H9 (cell line): ENCODE measurements around the gene B3GALNT2. TPM values are rescaled to one million over a fixed set of nuclear protein-coding genes. Genes with fewer than 3 reads are reported as not detected.
"Not testable (repeated sequence)": the region's sequence is repeated elsewhere in the genome, so short reads cannot be mapped to it uniquely, and the experiment has no call there.

ENCODE experiments used
- DNase-seq: peaks from one replicate; pipeline ENCODE4 v3.0.0-alpha.2; 2017
- H2AFZ ChIP-seq: one replicate; pipeline ENCODE4 v1.6.1; 2013; ENCODE audit warnings: mild to moderate bottlenecking, low read length, control low read depth, moderate library complexity
- H2AK5ac ChIP-seq: 2 replicates; pipeline ENCODE4 v1.6.1; 2013; ENCODE audit warnings: low read length, control low read depth, mixed read lengths; ENCODE audit not compliant: insufficient read length
- H2BK120ac ChIP-seq: one replicate; pipeline ENCODE4 v1.6.1; 2013; ENCODE audit warnings: low read depth, mild to moderate bottlenecking, low read length, control low read depth, inconsistent platforms; ENCODE audit not compliant: poor library complexity, severe bottlenecking
- H2BK12ac ChIP-seq: 2 replicates; pipeline ENCODE4 v1.6.1; 2013; ENCODE audit warnings: low read length, control low read depth, mixed read lengths, low read depth; ENCODE audit not compliant: insufficient read length
- H2BK15ac ChIP-seq: 2 replicates; pipeline ENCODE4 v1.6.1; 2013; ENCODE audit warnings: low read depth, low read length, control low read depth
- H2BK20ac ChIP-seq: one replicate; pipeline ENCODE4 v1.6.1; 2013; ENCODE audit warnings: low read depth, mild to moderate bottlenecking, low read length, control low read depth, inconsistent platforms; ENCODE audit not compliant: poor library complexity, severe bottlenecking
- H2BK5ac ChIP-seq: 2 replicates; pipeline ENCODE4 v1.6.1; 2013; ENCODE audit warnings: low read length, control low read depth, mixed read lengths; ENCODE audit not compliant: insufficient read length
- H3K14ac ChIP-seq: 2 replicates; pipeline ENCODE4 v1.6.1; 2013; ENCODE audit warnings: low read length, control low read depth; ENCODE audit not compliant: insufficient read depth
- H3K18ac ChIP-seq: 2 replicates; pipeline ENCODE4 v1.6.1; 2013; ENCODE audit warnings: low read depth, mild to moderate bottlenecking, mixed read lengths, low read length, control low read depth; ENCODE audit not compliant: insufficient read length
- H3K23ac ChIP-seq: 2 replicates; pipeline ENCODE4 v1.6.1; 2013; ENCODE audit warnings: low read length, control low read depth, mixed read lengths, low read depth; ENCODE audit not compliant: insufficient read length
- H3K23me2 ChIP-seq: 2 replicates; pipeline ENCODE4 v1.6.1; 2013; ENCODE audit warnings: low read depth, mild to moderate bottlenecking, mixed read lengths, low read length, control low read depth; ENCODE audit not compliant: insufficient read length, poor library complexity, severe bottlenecking
- H3K27ac ChIP-seq: 2 replicates; pipeline ENCODE4 v1.5.1; 2013; ENCODE audit warnings: low read length, control low read depth, mixed read lengths, low read depth; ENCODE audit not compliant: insufficient read length
- H3K27me3 ChIP-seq: 2 replicates; pipeline ENCODE4 v1.6.1; 2013; ENCODE audit warnings: low read length, control low read depth, inconsistent platforms; ENCODE audit not compliant: insufficient read depth
- H3K4ac ChIP-seq: 2 replicates; pipeline ENCODE4 v1.6.1; 2013; ENCODE audit warnings: low read depth, mild to moderate bottlenecking, control low read depth, inconsistent platforms, low read length, moderate library complexity
- H3K4me1 ChIP-seq: 2 replicates; pipeline ENCODE4 v1.6.1; 2013; ENCODE audit warnings: low read length, control low read depth, inconsistent platforms; ENCODE audit not compliant: insufficient read depth
- H3K4me2 ChIP-seq: 2 replicates; pipeline ENCODE4 v1.6.1; 2013; ENCODE audit warnings: low read length, control low read depth, mixed read lengths; ENCODE audit not compliant: insufficient read length, insufficient read depth
- H3K56ac ChIP-seq: 2 replicates; pipeline ENCODE4 v1.6.1; 2013; ENCODE audit warnings: low read depth, mild to moderate bottlenecking, mixed read lengths, low read length, control low read depth; ENCODE audit not compliant: insufficient read length
- H3K79me1 ChIP-seq: 2 replicates; pipeline ENCODE4 v1.6.1; 2013; ENCODE audit warnings: low read depth, mild to moderate bottlenecking, moderate library complexity, low read length, control low read depth, inconsistent platforms; ENCODE audit not compliant: insufficient read depth, poor library complexity, severe bottlenecking
- H3K79me2 ChIP-seq: 2 replicates; pipeline ENCODE4 v1.6.1; 2013; ENCODE audit warnings: low read length, control low read depth, inconsistent platforms; ENCODE audit not compliant: insufficient read depth
- H3K9ac ChIP-seq: 2 replicates; pipeline ENCODE4 v1.6.1; 2013; ENCODE audit warnings: low read length, control low read depth, mixed read lengths; ENCODE audit not compliant: insufficient read length; ENCODE audit errors: extremely low read depth
- H3K9me3 ChIP-seq: one replicate; pipeline ENCODE4 v1.6.1; 2013; ENCODE audit warnings: low read depth, low read length, inconsistent platforms; ENCODE audit not compliant: control insufficient read depth
- H3T11ph ChIP-seq: one replicate; pipeline ENCODE4 v1.6.1; 2013; ENCODE audit warnings: mild to moderate bottlenecking, low read length, control low read depth, inconsistent platforms
- H4K20me1 ChIP-seq: one replicate; pipeline ENCODE4 v1.6.1; 2013; ENCODE audit not compliant: control insufficient read depth, insufficient read length, insufficient read depth
- H4K5ac ChIP-seq: 2 replicates; pipeline ENCODE4 v1.6.1; 2013; ENCODE audit warnings: low read depth, mild to moderate bottlenecking, mixed read lengths, low read length, control low read depth; ENCODE audit not compliant: insufficient read length
- H4K8ac ChIP-seq: replicated peaks from 2 replicates; pipeline ENCODE4 v1.6.1; 2013; ENCODE audit warnings: low read length, control low read depth, mixed read lengths, low read depth; ENCODE audit not compliant: insufficient read length
- H4K91ac ChIP-seq: 2 replicates; pipeline ENCODE4 v1.6.1; 2013; ENCODE audit warnings: low read depth, mild to moderate bottlenecking, moderate library complexity, mixed read lengths, low read length, control low read depth; ENCODE audit not compliant: insufficient read length
- H3K27ac Mint-ChIP-seq, 3 experiments: 2 replicates in 2 of 3; 3 replicates in 1 of 3; pipeline ENCODE4 v1.8.0; 2020 to 2021; ENCODE audit warnings: mixed read lengths in 3 of 3, mild to moderate bottlenecking in 1 of 3, moderate library complexity in 1 of 3
- H3K27me3 Mint-ChIP-seq: 2 replicates; pipeline ENCODE4 v1.8.0; 2021; ENCODE audit warnings: low read depth, mild to moderate bottlenecking, moderate library complexity, mixed read lengths
- H3K36me3 Mint-ChIP-seq, 3 experiments: 2 replicates in 2 of 3; 3 replicates in 1 of 3; pipeline ENCODE4 v1.8.0; 2020 to 2021; ENCODE audit warnings: low read depth in 3 of 3, mixed read lengths in 3 of 3; ENCODE audit not compliant: insufficient read depth in 1 of 3
- H3K4me1 Mint-ChIP-seq, 2 experiments: 2 replicates each; pipeline ENCODE4 v1.8.0; 2020; ENCODE audit warnings: mixed read lengths in 2 of 2
- H3K4me3 Mint-ChIP-seq, 2 experiments: 2 replicates in 1 of 2; 3 replicates in 1 of 2; pipeline ENCODE4 v1.8.0; 2020 to 2021; ENCODE audit warnings: mild to moderate bottlenecking in 2 of 2, mixed read lengths in 2 of 2, moderate library complexity in 1 of 2
- H3K9me3 Mint-ChIP-seq, 2 experiments: 2 replicates in 1 of 2; 3 replicates in 1 of 2; pipeline ENCODE4 v1.8.0; 2020; ENCODE audit warnings: mild to moderate bottlenecking in 2 of 2, mixed read lengths in 2 of 2, moderate library complexity in 1 of 2
- WGBS: extraction: QIAGEN DNeasy Blood & Tissue Kit; methylation state at CpG from one replicate; pipeline ENCODE4 v1.1.7; 2013; ENCODE audit warnings: missing lambda C conversion rate, low lambda C conversion rate, mixed read lengths; ENCODE audit not compliant: insufficient read length; ENCODE audit errors: extremely low coverage; 5-methylcytosine and 5-hydroxymethylcytosine counted together
- total RNA-seq: library from RNA; stranded (reverse); gene quantifications from 2 replicates; pipeline ENCODE4 v1.2.1, GENCODE V29; 2021
- TF ChIP-seq, protein P1 (sequence below): fragments of 200-600 bp; sonication (generic); conservative IDR thresholded peaks from 3 replicates; pipeline ENCODE4 v1.8.0; 2021; ENCODE audit warnings: antibody characterized with exemption, mild to moderate bottlenecking

Gene B3GALNT2
- total RNA-seq, 1 experiment from 2014 or later = 27.8 TPM

GRCh38 chr1:235465066-235465465 lies 39.2 kb downstream of the B3GALNT2 start:
- Histone ChIP-seq H4K8ac (no peak overlapping the region), H3T11ph (no peak overlapping the region), H3K4ac (no peak overlapping the region), H2AK5ac (no peak overlapping the region), H3K56ac (no peak overlapping the region), H3K23ac (no peak overlapping the region), H3K27ac (no peak overlapping the region), H3K79me1 (no peaks in the 10 kb centered on the region), H3K79me2 (no peaks in the 10 kb centered on the region), H3K23me2 (no peaks in the 10 kb centered on the region), H4K20me1 (no peaks in the 10 kb centered on the region), H4K91ac (no peak overlapping the region), H4K5ac (no peak overlapping the region), H3K9ac (no peak overlapping the region), H2BK120ac (no peak overlapping the region), H2BK5ac (no peak overlapping the region), H2AFZ (no peak overlapping the region), H2BK15ac (no peak overlapping the region), H3K14ac (no peak overlapping the region), H2BK20ac (no peak overlapping the region), H3K18ac (no peak overlapping the region), H3K27me3 (no peaks in the 10 kb centered on the region), H3K4me2 (no peak overlapping the region), H3K9me3 (no peaks in the 10 kb centered on the region), H3K4me1 (no peaks in the 10 kb centered on the region), H2BK12ac (no peak overlapping the region)
- Mint-ChIP-seq H3K27me3 (no peaks in the 10 kb centered on the region), H3K27ac (no peak overlapping the region), H3K4me1 (no peaks in the 10 kb centered on the region), H3K4me3 (no peak overlapping the region), H3K9me3 (no peaks in the 10 kb centered on the region), H3K36me3 (peaks cover 13 to 46% (median 28%) of the 10 kb centered on the region in 3 experiments; a peak in 6 of 7 replicates)
- DNase-seq = no peak
- no CpG with 5 or more reads among the region's 3 CpGs for WGBS
- TF ChIP-seq, protein P1, sequence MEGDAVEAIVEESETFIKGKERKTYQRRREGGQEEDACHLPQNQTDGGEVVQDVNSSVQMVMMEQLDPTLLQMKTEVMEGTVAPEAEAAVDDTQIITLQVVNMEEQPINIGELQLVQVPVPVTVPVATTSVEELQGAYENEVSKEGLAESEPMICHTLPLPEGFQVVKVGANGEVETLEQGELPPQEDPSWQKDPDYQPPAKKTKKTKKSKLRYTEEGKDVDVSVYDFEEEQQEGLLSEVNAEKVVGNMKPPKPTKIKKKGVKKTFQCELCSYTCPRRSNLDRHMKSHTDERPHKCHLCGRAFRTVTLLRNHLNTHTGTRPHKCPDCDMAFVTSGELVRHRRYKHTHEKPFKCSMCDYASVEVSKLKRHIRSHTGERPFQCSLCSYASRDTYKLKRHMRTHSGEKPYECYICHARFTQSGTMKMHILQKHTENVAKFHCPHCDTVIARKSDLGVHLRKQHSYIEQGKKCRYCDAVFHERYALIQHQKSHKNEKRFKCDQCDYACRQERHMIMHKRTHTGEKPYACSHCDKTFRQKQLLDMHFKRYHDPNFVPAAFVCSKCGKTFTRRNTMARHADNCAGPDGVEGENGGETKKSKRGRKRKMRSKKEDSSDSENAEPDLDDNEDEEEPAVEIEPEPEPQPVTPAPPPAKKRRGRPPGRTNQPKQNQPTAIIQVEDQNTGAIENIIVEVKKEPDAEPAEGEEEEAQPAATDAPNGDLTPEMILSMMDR = no peak

DNA sequence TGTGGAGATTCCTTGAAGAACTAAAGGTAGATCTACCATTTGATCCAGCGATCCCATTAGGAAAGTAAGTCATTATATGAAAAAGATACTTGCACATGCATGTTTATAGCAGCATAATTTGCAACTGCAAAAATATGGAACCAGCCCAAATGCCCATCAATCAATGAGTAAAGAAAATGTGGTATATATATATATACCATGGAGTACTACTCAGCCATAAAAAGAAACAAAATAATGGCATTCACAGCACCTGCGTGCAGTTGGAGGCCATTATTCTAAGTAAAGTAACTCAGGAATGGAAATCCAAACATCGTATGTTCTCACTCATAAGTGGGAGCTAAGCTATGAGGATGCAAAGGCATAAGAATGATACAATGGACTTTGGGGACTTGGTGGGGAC lies 41.4 kb downstream of the B3GALNT2 start:
- not testable (repeated sequence) for H2AFZ ChIP-seq, H3K4ac ChIP-seq, H3K9ac ChIP-seq, H3K4me3 Mint-ChIP-seq, H3K27me3 Mint-ChIP-seq, H3K4me1 ChIP-seq, H4K91ac ChIP-seq, H3K23me2 ChIP-seq, H3T11ph ChIP-seq, H3K56ac ChIP-seq, H2BK120ac ChIP-seq, H2BK12ac ChIP-seq, H2BK20ac ChIP-seq, H2BK5ac ChIP-seq, H2AK5ac ChIP-seq, H4K20me1 ChIP-seq, H3K4me2 ChIP-seq, H3K9me3 ChIP-seq, H3K27me3 ChIP-seq, H3K4me1 Mint-ChIP-seq, H3K27ac ChIP-seq, H4K8ac ChIP-seq, H3K9me3 Mint-ChIP-seq, H3K79me1 ChIP-seq, H2BK15ac ChIP-seq, H3K27ac Mint-ChIP-seq, H3K18ac ChIP-seq, H3K79me2 ChIP-seq, DNase-seq, H4K5ac ChIP-seq, H3K23ac ChIP-seq, H3K14ac ChIP-seq
- peaks cover 13 to 37% (median 22%) of the 10 kb centered on the region in 3 experiments; a peak in 6 of 7 replicates for H3K36me3 Mint-ChIP-seq
- no CpG with 5 or more reads among the region's 3 CpGs for WGBS
